Fibroblast of lung (primary cell): ENCODE results near the gene ORC1. TPM values are rescaled to one million over a fixed set of nuclear protein-coding genes. Genes with fewer than 3 reads are reported as not detected.

ENCODE experiments used
- DNase-seq, 2 donors: peaks; one replicate each; pipeline versions ENCODE4 v3.0.0 to v3.0.0-alpha.2; 2010; ENCODE audit warnings: low read depth in 2 of 2
- H2AFZ ChIP-seq: 2 replicates; pipeline ENCODE4 v1.5.1; 2012; ENCODE audit warnings: low read length, control low read depth, inconsistent platforms
- H3K27ac ChIP-seq: 2 replicates; pipeline ENCODE4 v1.5.1; 2011; ENCODE audit warnings: low read length, control low read depth; ENCODE audit not compliant: insufficient read depth
- H3K27me3 ChIP-seq: 2 replicates; pipeline ENCODE4 v1.5.1; 2011; ENCODE audit warnings: mild to moderate bottlenecking, low read length; ENCODE audit not compliant: control insufficient read depth, insufficient read depth
- H3K36me3 ChIP-seq: 2 replicates; pipeline ENCODE4 v1.5.1; 2011; ENCODE audit warnings: low read length; ENCODE audit not compliant: control insufficient read depth, insufficient read depth
- H3K4me1 ChIP-seq: 2 replicates; pipeline ENCODE4 v1.5.1; 2011; ENCODE audit warnings: low read length; ENCODE audit not compliant: control insufficient read depth, insufficient read depth; ENCODE audit errors: extremely low read depth
- H3K4me2 ChIP-seq: 2 replicates; pipeline ENCODE4 v1.5.1; 2011; ENCODE audit warnings: low read length, control low read depth; ENCODE audit not compliant: insufficient read depth; ENCODE audit errors: extremely low read depth
- H3K4me3 ChIP-seq, 4 experiments: fragments of 200-600 bp in 1 of 4; sonication (generic) in 1 of 4; replicated peaks in 1 of 4; 2 replicates each; pipeline ENCODE4 v1.5.1; 2011 to 2016; ENCODE audit warnings: low read length in 4 of 4, low read depth in 3 of 4, mild to moderate bottlenecking in 3 of 4, control low read depth in 2 of 4, inconsistent platforms in 1 of 4, mixed read lengths in 1 of 4; ENCODE audit not compliant: insufficient read depth in 1 of 4; ENCODE audit errors: control extremely low read depth in 1 of 4
- H3K79me2 ChIP-seq: 2 replicates; pipeline ENCODE4 v1.5.1; 2012; ENCODE audit warnings: mild to moderate bottlenecking, low read length, inconsistent platforms; ENCODE audit not compliant: control insufficient read depth, insufficient read depth
- H3K9ac ChIP-seq: 2 replicates; pipeline ENCODE4 v1.5.1; 2011; ENCODE audit warnings: mild to moderate bottlenecking, low read length, control low read depth; ENCODE audit not compliant: insufficient read depth
- H3K9me3 ChIP-seq: 2 replicates; pipeline ENCODE4 v1.5.1; 2012; ENCODE audit warnings: low read depth, low read length; ENCODE audit not compliant: control insufficient read depth, insufficient read depth
- H4K20me1 ChIP-seq: 2 replicates; pipeline ENCODE4 v1.5.1; 2011; ENCODE audit warnings: low read length; ENCODE audit not compliant: control insufficient read depth, insufficient read depth; ENCODE audit errors: extremely low read depth
- EZH2 ChIP-seq: IDR thresholded peaks from 2 replicates; pipeline ENCODE4 v1.5.1; 2012; ENCODE audit warnings: low read length, control low read depth, mild to moderate bottlenecking; ENCODE audit errors: missing control alignments
- polyA plus RNA-seq, 2 donors: library from polyadenylated mRNA; depleted of rRNA in 1 of 2; stranded (reverse) in 1 of 2; unstranded in 1 of 2; fragments of >200 nt; gene quantifications; 2 replicates each; pipeline ENCODE4 v1.2.1, GENCODE V29; 2011 to 2012; ENCODE audit warnings: missing spikeins in 1 of 2
- total RNA-seq: library from RNA; depleted of rRNA; stranded (reverse); fragments of >200 nt; gene quantifications from 2 replicates; pipeline ENCODE4 v1.2.1, GENCODE V29; 2014
- TF ChIP-seq, protein P1 (sequence below), 2 donors: IDR thresholded peaks in 1 of 2; conservative IDR thresholded peaks in 1 of 2; 1 replicate in 1 of 2; 2 replicates in 1 of 2; pipeline ENCODE4 v1.5.1; 2011 to 2012; ENCODE audit warnings: low read length in 2 of 2, control low read depth in 1 of 2, inconsistent platforms in 1 of 2, low read depth in 1 of 2, mild to moderate bottlenecking in 1 of 2

ORC1 gene
- total and polyA plus RNA-seq, 2 donors (not counting 1 experiment from before 2014, with no cell fraction given): 0.83 to 3.6 TPM

GRCh38 chr1:52323731-52324130 is 80.5 kb downstream of the ORC1 start:
- Histone ChIP-seq H3K79me2 (no peaks in the 10 kb centered on the region), H3K9me3 (no peaks in the 10 kb centered on the region), H3K4me3 (no peak overlapping the region), H2AFZ (no peak overlapping the region), H3K27ac (no peak overlapping the region), H3K27me3 (no peaks in the 10 kb centered on the region), H4K20me1 (no peaks in the 10 kb centered on the region), H3K4me2 (no peak overlapping the region), H3K36me3 (no peaks in the 10 kb centered on the region), H3K4me1 (no peaks in the 10 kb centered on the region), H3K9ac (no peak overlapping the region)
- TF ChIP-seq EZH2: no peak
- TF ChIP-seq, protein P1, sequence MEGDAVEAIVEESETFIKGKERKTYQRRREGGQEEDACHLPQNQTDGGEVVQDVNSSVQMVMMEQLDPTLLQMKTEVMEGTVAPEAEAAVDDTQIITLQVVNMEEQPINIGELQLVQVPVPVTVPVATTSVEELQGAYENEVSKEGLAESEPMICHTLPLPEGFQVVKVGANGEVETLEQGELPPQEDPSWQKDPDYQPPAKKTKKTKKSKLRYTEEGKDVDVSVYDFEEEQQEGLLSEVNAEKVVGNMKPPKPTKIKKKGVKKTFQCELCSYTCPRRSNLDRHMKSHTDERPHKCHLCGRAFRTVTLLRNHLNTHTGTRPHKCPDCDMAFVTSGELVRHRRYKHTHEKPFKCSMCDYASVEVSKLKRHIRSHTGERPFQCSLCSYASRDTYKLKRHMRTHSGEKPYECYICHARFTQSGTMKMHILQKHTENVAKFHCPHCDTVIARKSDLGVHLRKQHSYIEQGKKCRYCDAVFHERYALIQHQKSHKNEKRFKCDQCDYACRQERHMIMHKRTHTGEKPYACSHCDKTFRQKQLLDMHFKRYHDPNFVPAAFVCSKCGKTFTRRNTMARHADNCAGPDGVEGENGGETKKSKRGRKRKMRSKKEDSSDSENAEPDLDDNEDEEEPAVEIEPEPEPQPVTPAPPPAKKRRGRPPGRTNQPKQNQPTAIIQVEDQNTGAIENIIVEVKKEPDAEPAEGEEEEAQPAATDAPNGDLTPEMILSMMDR (conservative IDR thresholded peaks at IDR 0.05 in 1 of 2, IDR thresholded peaks at IDR 0.05 in 1 of 2; ENCODE audit: low read depth in 1 of 2, low read length in 2 of 2): no peak
- no peak for DNase-seq

Other genes starting within 250 kb of the ORC1 start
- 21.3 and 28.9 TPM in 2 replicates for gene CC2D1B, start 38.2 kb downstream of the ORC1 start, total RNA-seq
- gene CC2D1B, start 38.2 kb downstream of the ORC1 start, polyA plus RNA-seq: 14.6 and 14.9 TPM in 2 replicates
- gene PRPF38A, start 179 bp upstream of the ORC1 start, total RNA-seq: 6.9 and 7.3 TPM in 2 replicates
- 22.4 and 24.6 TPM in 2 replicates for gene PRPF38A, start 179 bp upstream of the ORC1 start, polyA plus RNA-seq
- 33.6 and 37.5 TPM in 2 replicates for gene TUT4, start 148.7 kb upstream of the ORC1 start, total RNA-seq
- 29.3 and 29.4 TPM in 2 replicates for gene TUT4, start 148.7 kb upstream of the ORC1 start, polyA plus RNA-seq
- 18.7 and 30.6 TPM in 2 replicates for gene GPX7, start 197.9 kb upstream of the ORC1 start, total RNA-seq
- gene GPX7, start 197.9 kb upstream of the ORC1 start, polyA plus RNA-seq: 11.6 and 28.9 TPM in 2 replicates
- not detected in 2 replicates for gene SHISAL2A, start 228.7 kb upstream of the ORC1 start, total RNA-seq
- gene SHISAL2A, start 228.7 kb upstream of the ORC1 start, polyA plus RNA-seq: not detected in 2 replicates